Right atrium auricular region (tissue), 2 donors: Measurements from ENCODE around the gene AP2S1. TPM values are rescaled to one million over a fixed set of nuclear protein-coding genes. Genes with fewer than 3 reads are reported as not detected.

Experiments
- DNase-seq: peaks from one replicate; pipeline ENCODE4 v3.0.0-alpha.2; 2019; ENCODE audit warnings: low spot score
- H3K27ac ChIP-seq, 2 donors: fragments of 200-600 bp; sonication (generic); 1 replicate in 1 of 2; 2 replicates in 1 of 2; pipeline ENCODE4 v1.5.1; 2016 to 2019
- H3K27me3 ChIP-seq, 2 donors: fragments of 200-600 bp; sonication (generic); one replicate each; pipeline versions ENCODE4 v1.5.1 to v1.6.0; 2017 to 2019
- H3K36me3 ChIP-seq: fragments of 200-600 bp; sonication (generic); one replicate; pipeline ENCODE4 v1.5.1; 2016
- H3K4me1 ChIP-seq, 2 donors: fragments of 200-600 bp; sonication (generic); one replicate each; pipeline versions ENCODE4 v1.5.1 to v1.6.0; 2017 to 2019
- H3K4me3 ChIP-seq, 2 donors: fragments of 200-600 bp; sonication (generic); 1 replicate in 1 of 2; 2 replicates in 1 of 2; pipeline ENCODE4 v1.5.1; 2017 to 2019; ENCODE audit warnings: mild to moderate bottlenecking in 1 of 2, moderate library complexity in 1 of 2
- H3K9me3 ChIP-seq, 2 donors: fragments of 200-600 bp; sonication (generic); one replicate each; pipeline ENCODE4 v1.5.1; 2019
- total RNA-seq, 2 donors: library from RNA; depleted of rRNA; stranded (reverse); fragments of >200 nt; gene quantifications; one replicate each; pipeline ENCODE4 v1.1.0, GENCODE V29; 2016
- TF ChIP-seq, protein P1 (sequence below), 2 donors: fragments of 200-600 bp; sonication (generic); IDR thresholded peaks; one replicate each; pipeline ENCODE4 v1.5.1; 2019; ENCODE audit warnings: antibody characterized with exemption in 2 of 2

AP2S1 gene
- total RNA-seq, 2 donors from 2014 or later, result 61.0 to 103 TPM

DNA sequence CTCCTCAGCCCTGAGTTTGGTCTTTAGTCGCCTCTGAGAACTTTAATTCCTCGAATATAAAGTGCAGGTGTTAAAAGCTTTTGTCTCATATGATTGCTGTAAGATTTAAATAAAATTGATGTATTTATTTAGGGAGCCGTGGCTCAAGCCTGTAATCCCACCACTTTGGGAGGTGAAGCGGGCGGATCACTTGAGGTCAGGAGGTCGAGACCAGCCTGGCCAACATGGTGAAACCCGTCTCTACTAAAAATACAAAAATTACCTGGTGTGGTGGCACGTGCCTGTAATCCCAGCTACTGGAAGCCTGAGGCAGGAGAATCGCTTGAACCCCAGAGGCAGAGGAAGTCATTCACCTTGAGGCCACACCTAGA, 61.7 kb downstream of the AP2S1 start:
- H3K27ac ChIP-seq, result no peak overlapping the region

DNA sequence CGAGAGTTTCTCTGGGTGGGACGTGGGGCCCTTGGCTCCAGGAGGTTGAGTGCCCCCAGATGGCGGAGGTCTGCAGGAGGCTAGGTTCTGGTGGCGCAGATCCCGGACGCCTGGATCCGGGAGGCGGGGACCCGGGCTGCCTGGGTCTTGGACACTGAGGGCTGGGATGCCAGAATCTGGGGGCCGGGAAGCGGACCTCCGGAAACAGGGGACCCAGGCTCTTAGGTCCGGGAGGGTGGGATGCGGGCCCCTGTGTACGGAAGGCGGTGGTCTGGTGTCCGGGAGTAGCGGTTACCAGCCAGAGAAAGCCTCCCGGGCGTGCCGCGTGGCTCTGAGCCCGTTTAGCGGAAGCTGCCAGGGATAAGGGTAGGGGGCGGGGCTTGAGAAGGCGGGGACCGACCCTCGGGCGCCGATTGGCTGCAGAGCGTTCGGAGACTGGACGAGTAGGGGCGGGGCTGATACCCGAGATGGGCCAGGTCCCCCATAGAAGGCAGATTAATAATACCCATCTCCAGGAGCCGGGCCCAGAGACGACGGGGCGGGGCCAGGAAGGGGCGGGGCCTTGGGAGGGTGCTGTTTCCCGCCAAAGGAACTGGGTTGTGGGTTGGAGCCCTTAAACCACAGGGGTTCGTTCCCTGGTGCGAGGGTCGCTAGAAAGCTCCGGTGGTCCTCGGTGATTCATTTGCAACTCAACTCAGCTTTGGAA, 62.2 kb downstream of the AP2S1 start, which contains the start of gene SLC1A5:
Gene SLC1A5, minus strand, starts transcription at position 333 of the 706 bp plus-strand sequence. CDS start 629 bp downstream, outside the sequence.
- Histone ChIP-seq H3K27me3 (no peaks in the 10 kb centered on the region), H3K4me3 (peak within 1 kb of the TSS; percentile 59 to 60), H3K4me1 (peaks cover 0 to 44% of the 10 kb centered on the region in 2 donors), H3K27ac (peak within 1 kb of the TSS; percentile 75 to 82), H3K9me3 (no peaks in the 10 kb centered on the region), H3K36me3 (peaks cover under 1% of the 10 kb centered on the region)
- TF ChIP-seq, protein P1, sequence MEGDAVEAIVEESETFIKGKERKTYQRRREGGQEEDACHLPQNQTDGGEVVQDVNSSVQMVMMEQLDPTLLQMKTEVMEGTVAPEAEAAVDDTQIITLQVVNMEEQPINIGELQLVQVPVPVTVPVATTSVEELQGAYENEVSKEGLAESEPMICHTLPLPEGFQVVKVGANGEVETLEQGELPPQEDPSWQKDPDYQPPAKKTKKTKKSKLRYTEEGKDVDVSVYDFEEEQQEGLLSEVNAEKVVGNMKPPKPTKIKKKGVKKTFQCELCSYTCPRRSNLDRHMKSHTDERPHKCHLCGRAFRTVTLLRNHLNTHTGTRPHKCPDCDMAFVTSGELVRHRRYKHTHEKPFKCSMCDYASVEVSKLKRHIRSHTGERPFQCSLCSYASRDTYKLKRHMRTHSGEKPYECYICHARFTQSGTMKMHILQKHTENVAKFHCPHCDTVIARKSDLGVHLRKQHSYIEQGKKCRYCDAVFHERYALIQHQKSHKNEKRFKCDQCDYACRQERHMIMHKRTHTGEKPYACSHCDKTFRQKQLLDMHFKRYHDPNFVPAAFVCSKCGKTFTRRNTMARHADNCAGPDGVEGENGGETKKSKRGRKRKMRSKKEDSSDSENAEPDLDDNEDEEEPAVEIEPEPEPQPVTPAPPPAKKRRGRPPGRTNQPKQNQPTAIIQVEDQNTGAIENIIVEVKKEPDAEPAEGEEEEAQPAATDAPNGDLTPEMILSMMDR (IDR thresholded peaks at IDR 0.05), result no peak
- DNase-seq, result peak; percentile 98

More for the DNA sequence above, 61.7 kb downstream of the AP2S1 start:
- Histone ChIP-seq H3K9me3 (no peaks in the 10 kb centered on the region), H3K27me3 (no peaks in the 10 kb centered on the region), H3K36me3 (no peaks in the 10 kb centered on the region), H3K4me1 (peaks cover 0 to 39% of the 10 kb centered on the region in 2 donors), H3K4me3 (peak overlapping the region in 1 of 2 donors; percentile 60)
- TF ChIP-seq, protein P1 (IDR thresholded peaks at IDR 0.05), result no peak
- DNase-seq, result no peak

Other genes with a start within 250 kb of the AP2S1 start
- gene CALM3, start 249.5 kb downstream of the AP2S1 start, total RNA-seq, result 100 to 1,000 TPM; 210 to 296 TPM
- gene PTGIR, start 225.8 kb downstream of the AP2S1 start, total RNA-seq, result 10 to 100 TPM in 1 of 2 donors, 1 to 10 TPM in 1; 7.0 to 20.6 TPM
- gene GNG8, start 214.6 kb downstream of the AP2S1 start, total RNA-seq, result not detected
- 10 to 100 TPM; 23.5 to 25.9 TPM for gene DACT3, start 189.7 kb downstream of the AP2S1 start, total RNA-seq
- gene PRKD2, start 133.7 kb downstream of the AP2S1 start, total RNA-seq, result 10 to 100 TPM in 1 of 2 donors, 1 to 10 TPM in 1; 8.6 to 19.2 TPM
- 10 to 100 TPM; 20.3 to 23.8 TPM for gene FKRP, start 104.8 kb downstream of the AP2S1 start, total RNA-seq
- 10 to 100 TPM; 46.6 to 65.4 TPM for gene STRN4, start 104.4 kb downstream of the AP2S1 start, total RNA-seq
- 10 to 100 TPM; 21.2 to 42.6 TPM for gene SLC1A5, start 62.3 kb downstream of the AP2S1 start, total RNA-seq
- gene ARHGAP35, start 10.2 kb upstream of the AP2S1 start, total RNA-seq, result 10 to 100 TPM; 59.1 to 76.5 TPM
- under 1 TPM in 1 of 2 donors, not detected in 1; 0.39 TPM for gene NPAS1, start 169.0 kb upstream of the AP2S1 start, total RNA-seq
- gene TMEM160, start 197.8 kb upstream of the AP2S1 start, total RNA-seq, result 10 to 100 TPM; 47.8 to 51.0 TPM